RKO (cell line): Measurements from ENCODE around the gene MEPCE.

ENCODE experiments used
- DNase-seq: peaks from one replicate; pipeline ENCODE4 v3.0.0-alpha.2; 2016; ENCODE audit warnings: low spot score

The MEPCE gene

DNA sequence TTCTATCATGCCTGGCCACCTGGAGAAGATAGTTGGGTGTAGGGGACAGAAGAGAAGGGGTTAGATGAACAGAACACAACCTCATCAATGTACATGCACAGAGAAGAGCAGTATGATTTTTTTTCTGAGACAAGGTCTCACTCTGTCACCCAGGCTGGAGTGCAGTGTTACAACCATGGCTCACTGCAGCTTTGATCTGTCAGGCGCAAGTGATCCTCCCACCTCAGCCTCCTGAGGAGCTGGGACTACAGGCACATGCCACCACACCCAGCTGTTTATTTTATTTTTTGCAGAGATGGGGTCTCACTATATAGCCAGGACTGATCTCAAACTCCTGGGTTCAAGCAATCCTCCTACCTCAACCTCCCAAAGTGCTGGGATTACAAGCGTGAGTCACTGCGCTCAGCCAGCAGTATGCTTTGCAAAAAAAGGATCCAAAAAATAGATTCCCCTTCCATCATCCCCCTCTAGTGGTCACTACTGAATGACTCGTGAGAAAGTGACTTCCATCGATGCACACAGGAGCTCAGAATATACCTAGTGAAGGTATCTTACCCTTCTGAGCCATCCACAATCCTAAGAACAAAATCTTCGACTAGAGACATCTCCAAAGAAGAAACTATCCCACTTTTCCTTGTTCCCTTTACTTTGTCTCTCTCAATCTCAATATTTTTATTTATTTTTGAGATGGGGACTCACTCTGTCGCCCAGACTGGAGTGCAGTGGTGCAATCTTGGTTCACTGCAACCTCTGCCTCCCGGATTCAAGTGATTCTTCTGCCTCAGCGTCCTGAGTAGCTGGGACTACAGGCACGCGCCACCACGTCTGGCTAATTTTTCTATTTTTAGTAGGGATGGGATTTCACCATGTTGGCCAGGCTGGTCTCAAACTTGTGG lies 22.1 kb upstream of the MEPCE start:
- peak; percentile 88 for DNase-seq

DNA sequence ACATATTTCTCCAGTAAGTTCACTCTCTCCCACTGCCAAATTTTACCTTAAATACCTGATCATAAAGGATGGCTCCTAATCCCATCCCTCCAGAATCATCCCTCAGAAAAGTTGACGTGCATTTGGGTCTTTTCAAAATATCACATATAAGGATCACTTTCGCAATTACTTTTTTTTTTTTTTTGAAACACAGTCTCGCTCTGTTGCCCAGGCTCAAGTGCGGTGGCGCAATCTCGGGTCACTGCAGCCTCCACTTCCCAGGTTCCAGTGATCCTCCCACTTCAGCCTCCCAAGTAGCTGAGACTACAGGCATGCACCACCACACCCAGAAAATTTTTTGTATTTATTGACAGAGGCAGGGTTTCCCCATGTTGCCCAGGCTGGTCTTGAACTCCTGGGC lies 18.5 kb upstream of the MEPCE start:
- no peak for DNase-seq

DNA sequence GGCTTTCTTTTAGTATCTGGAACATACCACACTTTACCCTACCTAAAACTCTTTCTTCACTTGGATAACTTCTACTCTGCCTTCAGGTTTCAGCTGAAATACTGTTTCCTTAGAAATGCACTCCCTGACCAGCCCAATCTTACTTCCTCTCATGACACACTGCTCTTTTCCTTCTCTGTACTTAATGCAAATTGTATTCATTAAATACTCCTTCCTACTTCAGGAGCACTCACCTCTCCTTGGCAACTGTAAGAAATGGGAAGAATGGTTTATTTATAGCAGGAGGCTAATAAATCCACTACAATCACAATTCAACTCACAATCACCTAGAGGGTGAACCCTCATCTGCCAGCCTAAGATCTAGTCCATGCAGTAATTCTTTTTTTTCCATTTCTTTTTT lies 16.3 kb upstream of the MEPCE start:
- no peak for DNase-seq

DNA sequence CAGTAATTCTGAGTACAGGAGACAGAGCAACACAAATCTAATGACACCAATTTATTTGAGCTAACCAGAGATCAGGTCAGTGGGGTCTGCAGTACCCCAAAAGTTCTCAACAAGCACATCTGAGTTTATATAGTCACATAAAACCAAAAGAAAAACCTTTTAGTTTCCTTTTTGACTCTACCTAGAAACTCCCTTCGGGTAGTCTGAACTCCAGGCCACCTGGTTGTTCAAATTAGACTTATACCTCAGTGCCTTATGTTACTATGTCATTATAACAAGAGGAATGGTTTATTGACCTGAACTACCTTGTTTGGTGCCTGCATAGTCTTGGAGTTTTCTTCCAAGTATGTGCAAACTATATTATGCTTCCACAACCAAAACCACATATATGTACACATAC lies 15.7 kb upstream of the MEPCE start:
- no peak for DNase-seq

DNA sequence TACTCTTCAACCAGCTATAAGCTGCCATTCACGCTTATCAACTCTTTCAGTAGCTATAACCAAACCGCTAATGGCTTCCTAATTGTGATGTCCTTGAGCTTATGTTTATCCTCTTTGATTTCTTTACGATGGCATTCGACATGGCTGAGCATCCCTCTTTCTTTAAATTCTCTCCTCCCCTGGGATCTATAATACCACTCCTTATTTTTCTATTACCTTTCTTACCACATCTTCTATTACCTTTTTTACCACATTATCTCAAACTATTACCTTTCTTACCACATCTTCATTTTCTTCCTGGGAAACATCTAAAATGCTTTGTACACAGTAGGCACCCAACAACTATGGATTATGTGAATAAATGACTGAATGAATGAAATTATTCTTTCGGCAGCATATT lies 14.2 kb upstream of the MEPCE start:
- DNase-seq: no peak

DNA sequence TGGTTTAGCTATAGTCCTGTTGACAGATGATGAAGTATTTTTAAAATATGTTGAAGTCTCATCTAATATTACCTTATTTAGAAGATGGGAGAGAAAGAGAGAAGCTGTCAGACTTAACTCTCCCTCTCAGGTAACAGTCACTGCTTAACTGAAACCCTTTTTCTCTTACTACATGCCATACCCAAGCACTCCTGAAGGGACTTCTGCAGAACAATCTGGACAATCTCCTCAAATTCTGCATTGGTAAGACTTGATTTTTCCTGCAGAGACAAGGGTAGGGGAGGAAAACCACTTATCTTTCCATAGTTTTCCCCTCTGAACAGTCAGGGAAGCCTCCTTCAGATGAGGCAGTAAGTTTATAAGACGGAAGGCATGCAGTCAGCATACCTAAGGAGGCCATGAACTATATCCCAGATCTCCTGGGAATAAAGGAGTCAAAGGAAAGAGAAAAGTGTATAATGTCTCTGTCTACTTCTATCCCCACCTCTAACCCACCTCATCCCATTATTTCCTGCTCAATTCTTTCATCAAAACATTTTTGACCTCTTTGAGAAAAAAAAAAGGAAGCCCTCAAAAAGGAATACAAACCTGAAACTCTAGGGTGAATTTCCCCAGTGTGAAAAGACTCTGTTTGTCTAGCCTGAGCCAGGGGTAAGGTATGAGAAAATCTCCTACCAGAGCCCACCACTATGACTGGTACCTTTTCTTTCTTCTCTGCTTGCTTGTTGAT lies 10.5 kb upstream of the MEPCE start:
- no peak for DNase-seq

DNA sequence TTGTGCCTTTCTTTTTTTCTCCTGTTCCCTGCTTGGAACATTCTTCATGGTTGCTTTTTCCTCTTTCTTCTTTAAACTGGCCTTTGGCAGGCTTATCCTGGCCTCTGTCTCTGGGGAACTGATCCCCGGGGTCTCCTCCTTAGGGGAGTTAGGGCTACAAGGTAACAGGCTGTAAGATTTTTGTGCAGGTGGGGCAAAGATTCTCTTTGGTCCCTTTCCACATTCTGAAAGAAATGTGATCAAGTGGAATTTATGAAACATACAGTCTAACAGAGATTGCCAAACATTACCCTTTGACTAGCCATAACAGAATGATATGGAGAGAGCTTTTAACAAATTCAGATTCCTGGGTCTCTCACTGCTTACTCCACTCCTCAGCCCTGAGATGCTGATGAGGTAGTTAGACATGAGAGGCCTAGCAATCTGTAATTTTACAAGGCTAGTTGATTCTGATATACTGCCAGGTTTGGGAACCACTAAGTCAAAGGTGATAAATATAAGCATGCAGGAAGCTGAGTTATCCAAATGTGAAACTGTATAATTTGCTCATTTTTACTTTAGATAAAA lies 9.9 kb upstream of the MEPCE start:
- no peak for DNase-seq

DNA sequence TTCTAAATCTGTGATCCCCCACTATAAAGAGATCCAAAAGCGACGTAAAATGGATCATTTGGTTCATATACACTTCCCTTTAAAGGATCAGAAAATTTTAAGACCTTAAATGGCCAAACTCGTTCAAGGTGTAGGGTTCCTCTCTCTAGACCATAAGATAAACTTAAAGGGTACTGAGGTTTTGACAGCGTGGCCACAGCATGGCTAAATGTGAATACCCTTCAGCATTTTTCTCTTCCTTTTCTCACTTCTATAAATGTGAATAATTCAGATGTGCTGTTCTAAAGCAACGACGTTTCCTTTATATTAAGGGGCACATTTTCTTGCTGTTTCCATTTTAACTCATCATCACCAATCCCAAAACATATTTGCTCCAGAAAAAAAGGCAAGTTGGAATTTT lies 6.3 kb upstream of the MEPCE start:
- DNase-seq: no peak

DNA sequence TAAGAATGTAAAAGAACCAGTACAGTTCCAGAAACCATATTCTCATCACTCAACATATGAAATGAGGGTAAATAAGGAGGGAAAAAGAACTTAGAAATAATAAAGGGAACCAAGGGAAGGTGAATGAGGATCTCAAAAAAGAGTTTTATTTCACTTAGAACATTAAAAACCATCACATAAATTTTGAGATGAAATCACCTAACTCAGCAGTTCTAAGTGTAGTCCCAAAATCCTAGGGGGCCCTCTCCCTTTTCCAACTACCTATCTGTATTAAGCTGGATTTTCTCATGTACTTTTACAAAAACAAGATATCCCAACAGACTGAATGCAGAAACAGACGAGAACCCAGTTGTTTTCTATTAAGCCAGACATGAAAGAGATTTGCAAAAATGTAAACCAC lies 4.3 kb upstream of the MEPCE start:
- no peak for DNase-seq

DNA sequence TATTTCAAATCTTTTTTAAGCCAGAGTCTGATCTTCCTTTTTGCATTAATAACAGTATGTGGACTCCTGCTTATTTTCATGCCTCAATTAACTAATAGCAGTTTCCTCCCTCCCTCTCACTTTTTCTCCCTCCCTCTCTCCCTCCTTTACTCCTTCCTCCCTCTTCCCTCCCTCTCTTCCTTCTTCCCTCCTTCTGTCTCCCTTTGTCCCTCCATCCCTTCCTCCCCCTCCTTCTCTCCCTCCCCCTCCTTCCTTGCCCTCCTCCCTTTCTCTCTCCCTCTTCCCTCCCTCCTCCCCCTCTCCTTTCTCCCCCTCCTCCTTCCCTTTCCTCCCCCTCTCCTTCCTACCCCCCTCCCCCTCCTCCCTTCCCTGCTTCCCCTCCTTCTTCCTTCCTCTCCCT lies 3.1 kb upstream of the MEPCE start:
- no peak for DNase-seq

DNA sequence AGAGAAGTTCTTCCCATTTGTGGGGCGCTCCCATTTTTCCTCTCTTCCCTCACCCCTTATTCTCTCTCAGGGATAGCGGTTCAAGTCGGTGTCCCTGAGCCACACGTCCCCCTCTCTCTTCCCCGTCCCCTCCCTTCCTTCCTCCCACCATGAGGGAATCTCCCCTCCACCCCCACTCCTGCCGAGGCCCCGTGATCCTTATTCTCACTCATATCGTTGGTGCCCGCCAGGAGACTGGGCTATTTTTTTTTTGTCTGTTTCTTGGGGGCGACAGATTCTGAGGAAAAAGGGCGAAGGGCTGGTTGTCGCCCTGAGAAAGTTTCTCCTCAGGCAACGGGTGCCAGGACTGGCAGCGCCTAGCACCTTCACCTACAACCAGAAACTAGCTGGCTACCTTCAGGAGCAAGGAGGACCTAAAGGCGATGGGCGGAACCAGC lies 1.9 kb upstream of the MEPCE start:
- no peak for DNase-seq

DNA sequence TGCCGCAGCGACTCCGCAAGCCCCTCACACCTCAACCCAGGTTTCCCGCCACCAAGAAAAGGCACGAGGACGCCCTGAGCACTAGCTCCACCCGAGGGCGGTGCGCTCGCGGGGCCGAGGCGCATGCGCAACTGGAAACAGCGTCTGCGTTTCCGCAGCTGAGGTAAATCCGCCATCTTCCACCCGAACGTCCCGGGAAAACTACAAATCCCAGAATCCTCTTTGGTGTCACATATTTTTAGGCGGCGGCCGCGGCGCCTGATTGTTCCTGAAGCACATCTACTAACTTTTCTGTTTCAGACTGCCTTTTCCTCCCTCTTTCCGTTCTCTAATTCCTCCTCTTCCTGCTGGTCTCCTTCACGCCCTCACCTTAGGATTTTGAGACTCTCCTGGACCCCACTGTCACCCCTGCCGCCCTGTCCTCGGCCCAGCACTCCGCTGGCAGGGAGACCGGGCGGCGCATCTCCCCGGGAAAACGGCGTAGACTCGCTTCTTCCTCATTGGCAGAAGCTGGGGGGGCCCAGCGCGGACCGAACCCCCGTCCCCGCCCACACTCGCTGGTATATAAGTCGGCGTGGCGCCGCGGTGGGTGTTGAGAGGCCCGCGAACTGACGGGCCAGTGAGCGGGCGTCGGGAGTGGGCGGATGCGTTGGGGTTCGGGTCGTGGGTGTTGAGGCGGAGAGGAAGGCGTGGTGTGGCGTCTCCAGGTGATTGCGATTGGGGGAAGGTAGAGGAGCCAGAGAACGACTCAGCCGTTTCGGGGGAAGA lies 1.2 kb upstream of the MEPCE start, which contains the start of gene ZCWPW1:
ZCWPW1 (minus strand) TSS at position 505 of the 768 bp plus-strand sequence. CDS start 8,054 bp downstream, outside the sequence.
- DNase-seq: peak; percentile 99

DNA sequence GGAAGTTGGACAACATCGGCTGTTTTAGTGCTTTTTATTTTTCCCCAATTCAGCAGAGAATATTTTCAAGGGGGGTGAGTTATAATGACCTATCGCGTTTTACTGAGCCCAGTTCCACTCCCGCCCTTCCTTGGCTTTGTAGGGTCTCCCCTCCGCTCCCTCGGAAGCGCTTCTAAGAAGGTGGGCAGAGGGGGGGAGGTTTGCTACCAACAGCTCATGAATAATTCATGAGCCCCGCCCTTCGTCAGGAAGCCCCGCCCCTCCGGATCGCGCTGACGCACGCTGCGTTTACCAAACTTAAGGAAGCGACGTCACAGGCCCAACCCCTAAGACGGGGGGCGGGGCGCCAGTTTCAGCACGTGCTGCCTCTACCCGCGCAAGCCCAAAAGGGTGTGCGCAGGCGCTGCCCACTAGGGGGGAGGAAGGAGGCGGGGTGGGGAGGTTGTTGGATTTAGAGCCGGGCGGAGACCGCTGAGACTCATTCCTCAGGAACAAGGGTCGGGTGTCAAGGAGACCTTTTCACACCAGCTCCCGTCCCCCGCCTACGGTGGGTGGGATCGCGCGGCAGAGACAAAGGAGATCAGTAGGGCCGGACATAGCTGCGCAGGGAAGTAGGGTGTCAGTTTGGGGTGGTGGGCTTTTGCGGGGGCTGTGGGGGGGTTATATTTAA lies 529 bp upstream of the MEPCE start:
- peak; percentile 100 for DNase-seq

DNA sequence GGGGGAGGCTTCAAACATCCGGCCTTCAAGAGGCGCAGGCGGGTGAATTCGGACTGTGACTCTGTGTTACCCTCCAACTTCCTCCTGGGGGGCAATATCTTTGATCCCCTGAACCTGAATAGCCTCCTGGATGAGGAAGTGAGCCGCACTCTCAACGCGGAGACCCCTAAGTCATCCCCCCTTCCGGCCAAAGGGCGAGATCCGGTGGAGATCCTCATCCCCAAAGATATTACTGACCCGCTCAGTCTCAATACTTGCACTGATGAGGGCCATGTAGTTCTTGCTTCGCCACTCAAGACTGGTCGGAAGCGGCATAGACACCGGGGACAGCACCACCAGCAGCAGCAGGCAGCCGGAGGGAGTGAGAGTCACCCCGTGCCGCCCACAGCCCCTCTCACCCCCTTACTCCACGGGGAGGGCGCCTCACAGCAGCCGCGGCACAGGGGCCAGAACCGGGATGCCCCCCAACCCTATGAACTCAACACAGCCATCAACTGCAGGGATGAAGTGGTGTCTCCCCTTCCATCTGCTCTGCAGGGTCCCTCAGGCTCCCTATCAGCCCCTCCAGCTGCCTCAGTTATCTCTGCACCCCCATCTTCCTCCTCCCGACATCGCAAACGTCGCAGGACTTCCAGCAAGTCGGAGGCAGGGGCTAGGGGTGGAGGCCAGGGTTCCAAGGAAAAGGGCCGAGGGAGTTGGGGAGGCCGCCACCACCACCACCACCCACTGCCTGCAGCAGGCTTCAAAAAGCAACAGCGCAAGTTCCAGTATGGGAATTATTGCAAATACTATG lies 1.1 kb downstream of the MEPCE start:
- peak; percentile 71 for DNase-seq

DNA sequence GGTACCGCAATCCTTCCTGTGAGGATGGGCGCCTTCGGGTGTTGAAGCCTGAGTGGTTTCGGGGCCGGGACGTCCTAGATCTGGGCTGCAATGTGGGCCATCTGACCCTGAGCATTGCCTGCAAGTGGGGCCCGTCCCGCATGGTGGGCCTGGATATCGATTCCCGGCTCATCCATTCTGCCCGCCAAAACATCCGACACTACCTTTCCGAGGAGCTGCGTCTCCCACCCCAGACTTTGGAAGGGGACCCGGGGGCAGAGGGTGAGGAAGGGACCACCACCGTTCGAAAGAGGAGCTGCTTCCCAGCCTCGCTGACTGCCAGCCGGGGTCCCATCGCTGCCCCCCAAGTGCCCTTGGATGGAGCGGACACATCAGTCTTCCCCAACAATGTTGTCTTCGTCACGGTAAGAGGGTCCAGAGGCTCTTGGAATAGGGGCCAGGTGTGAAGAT lies 1.7 kb downstream of the MEPCE start:
- no peak for DNase-seq

DNA sequence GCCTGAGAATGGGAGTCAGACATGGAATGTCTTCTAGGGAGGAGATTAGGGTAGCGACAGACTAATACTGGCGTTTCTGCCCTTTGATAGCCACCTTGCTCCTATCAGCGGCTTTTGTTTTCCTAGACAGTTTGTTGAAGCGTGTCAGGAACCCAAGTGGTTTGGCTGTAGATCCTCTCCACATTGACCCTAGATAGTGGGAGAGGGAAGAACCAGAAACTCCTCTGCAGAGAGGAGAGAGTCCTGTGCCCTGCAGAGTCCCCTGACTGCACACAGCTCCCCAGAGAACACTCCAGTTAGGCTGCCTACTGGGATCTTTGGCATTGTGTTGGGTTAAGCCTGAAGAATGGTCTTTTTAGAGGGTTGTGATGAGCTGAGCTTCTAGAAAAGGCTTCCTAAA lies 2.4 kb downstream of the MEPCE start:
- no peak for DNase-seq

DNA sequence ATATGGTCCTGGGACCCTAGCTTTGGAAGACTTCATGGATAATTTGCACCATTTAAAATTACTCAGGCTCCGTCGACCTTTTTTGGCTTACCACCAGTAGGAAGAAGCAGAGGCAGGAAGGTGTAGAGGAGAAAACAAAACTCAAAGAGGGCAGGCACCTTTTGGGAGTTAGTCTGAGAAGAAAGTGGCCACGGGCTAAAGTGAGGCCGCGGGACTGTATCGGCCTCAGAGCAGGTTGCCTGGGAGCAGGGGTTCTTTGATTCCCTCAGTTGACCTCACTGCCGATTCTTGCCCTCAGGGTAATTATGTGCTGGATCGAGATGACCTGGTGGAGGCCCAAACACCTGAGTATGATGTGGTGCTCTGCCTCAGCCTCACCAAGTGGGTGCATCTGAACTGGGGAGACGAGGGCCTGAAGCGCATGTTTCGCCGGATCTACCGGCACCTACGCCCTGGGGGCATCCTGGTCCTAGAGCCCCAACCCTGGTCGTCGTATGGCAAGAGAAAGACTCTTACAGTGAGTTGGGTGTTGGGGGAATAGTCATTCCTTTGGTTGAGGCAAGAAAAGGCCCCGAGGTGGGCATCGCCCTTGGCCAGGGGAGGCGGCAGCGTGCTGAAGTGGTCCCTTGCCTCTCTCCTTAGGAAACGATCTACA lies 3.1 kb downstream of the MEPCE start:
- no peak for DNase-seq

DNA sequence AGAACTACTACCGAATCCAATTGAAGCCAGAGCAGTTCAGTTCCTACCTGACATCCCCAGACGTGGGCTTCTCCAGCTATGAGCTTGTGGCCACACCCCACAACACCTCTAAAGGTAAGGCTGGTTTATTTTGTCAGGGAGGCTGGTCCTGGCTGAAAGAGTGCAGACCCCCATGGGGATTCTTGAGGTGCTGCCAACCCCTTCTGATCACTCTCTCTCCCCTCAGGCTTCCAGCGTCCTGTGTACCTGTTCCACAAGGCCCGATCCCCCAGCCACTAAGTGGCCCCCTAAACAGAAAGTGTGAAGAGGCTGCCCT lies 3.6 kb downstream of the MEPCE start:
- no peak for DNase-seq

DNA sequence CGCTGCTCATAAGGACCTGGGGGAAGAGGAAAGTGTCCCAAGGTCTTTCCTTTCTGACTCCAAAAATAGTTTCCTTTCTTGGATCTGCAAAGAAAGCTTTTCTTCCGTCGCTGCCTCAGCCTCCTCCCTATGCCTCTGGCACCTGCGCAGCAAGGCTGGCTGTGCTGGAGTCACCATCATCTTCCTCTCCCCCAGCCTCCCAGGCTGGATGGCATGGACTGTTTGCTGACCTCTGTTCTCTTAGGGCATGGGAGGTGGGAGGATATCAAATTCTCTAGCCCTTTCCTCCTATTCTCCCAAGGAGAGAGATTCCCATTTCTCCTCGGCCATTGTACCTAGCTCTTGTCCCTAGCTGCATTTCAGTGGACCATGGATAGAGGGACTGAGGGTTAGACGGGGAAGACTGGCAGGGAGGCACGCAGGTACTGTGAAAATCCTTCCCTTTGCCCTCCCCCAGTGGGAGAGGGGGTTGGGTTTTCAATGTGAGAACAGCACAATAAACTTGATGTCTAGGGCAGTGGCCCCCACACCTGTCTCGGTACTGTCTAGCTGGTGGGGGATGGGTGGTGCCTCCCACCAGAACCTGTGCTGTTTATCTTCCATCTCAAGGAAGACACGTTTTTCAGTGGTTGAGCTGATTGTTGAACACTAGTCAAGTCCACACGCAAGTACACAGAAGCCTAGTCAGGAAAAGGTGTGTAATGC lies 4.1 kb downstream of the MEPCE start:
- DNase-seq: no peak
